Karpas-422 (cell line): ENCODE measurements around the gene OR2A25. TPM values are rescaled to one million over a fixed set of nuclear protein-coding genes. Genes with fewer than 3 reads are reported as not detected.

Experiments used
- DNase-seq: peaks from one replicate; pipeline ENCODE4 v3.0.0-alpha.2; 2015
- H2AFZ ChIP-seq: fragments of 200-600 bp; sonication (generic); 2 replicates; pipeline ENCODE4 v1.6.1; 2014; ENCODE audit warnings: antibody characterized with exemption, low read length, mixed read lengths
- H3K27ac ChIP-seq: fragments of 200-600 bp; sonication (generic); 2 replicates; pipeline ENCODE4 v1.5.1; 2014; ENCODE audit warnings: mild to moderate bottlenecking, low read length, moderate library complexity
- H3K27me3 ChIP-seq: fragments of 200-600 bp; sonication (generic); 2 replicates; pipeline ENCODE4 v1.6.1; 2014; ENCODE audit warnings: low read length, mixed read lengths
- H3K36me3 ChIP-seq: fragments of 200-600 bp; sonication (generic); 2 replicates; pipeline ENCODE4 v1.6.1; 2014; ENCODE audit warnings: low read length, mixed read lengths; ENCODE audit not compliant: insufficient read depth
- H3K4me1 ChIP-seq: fragments of 200-600 bp; sonication (generic); 2 replicates; pipeline ENCODE4 v1.6.1; 2014; ENCODE audit warnings: mild to moderate bottlenecking, low read length, mixed read lengths
- H3K4me2 ChIP-seq: fragments of 200-600 bp; sonication (generic); 2 replicates; pipeline ENCODE4 v1.6.1; 2014; ENCODE audit warnings: low read length, low read depth, mild to moderate bottlenecking; ENCODE audit not compliant: poor library complexity, severe bottlenecking
- H3K4me3 ChIP-seq: fragments of 200-600 bp; sonication (generic); 2 replicates; pipeline ENCODE4 v1.5.1; 2014; ENCODE audit warnings: mild to moderate bottlenecking, antibody characterized with exemption, low read length, mixed read lengths
- H3K79me2 ChIP-seq: fragments of 200-600 bp; sonication (generic); 2 replicates; pipeline ENCODE4 v1.6.1; 2014; ENCODE audit warnings: mild to moderate bottlenecking, low read length, mixed read lengths
- H3K9ac ChIP-seq: fragments of 200-600 bp; sonication (generic); 2 replicates; pipeline ENCODE4 v1.6.0; 2014; ENCODE audit warnings: low read length
- H3K9me2 ChIP-seq: fragments of 200-600 bp; sonication (generic), shearing (Covaris generic); replicated peaks from 2 replicates; pipeline ENCODE4 v1.6.0; 2014; ENCODE audit warnings: mild to moderate bottlenecking, low read length, moderate library complexity; ENCODE audit not compliant: insufficient read depth
- H3K9me3 ChIP-seq: fragments of 300-700, 200-600 bp; sonication (generic); 2 replicates; pipeline ENCODE4 v1.6.1; 2014; ENCODE audit warnings: low read length, mixed read lengths
- H4K20me1 ChIP-seq: fragments of 200-600 bp; sonication (generic); 2 replicates; pipeline ENCODE4 v1.6.1; 2014; ENCODE audit warnings: mild to moderate bottlenecking, antibody characterized with exemption, low read length, low read depth; ENCODE audit not compliant: insufficient read depth
- small RNA-seq: library from RNA; depleted of rRNA; stranded (forward); fragments of <200 nt; gene quantifications from one replicate; pipeline ENCODE3, GENCODE V24; 2014
- total RNA-seq: library from RNA; depleted of rRNA; stranded (reverse); fragments of >200 nt; shearing (Covaris generic); gene quantifications from 2 replicates; pipeline ENCODE4 v1.2.3, GENCODE V29; 2014; ENCODE audit warnings: low replicate concordance; rRNA removed

Gene OR2A25
- total RNA-seq, 1 experiment from 2014 or later = not detected

DNA sequence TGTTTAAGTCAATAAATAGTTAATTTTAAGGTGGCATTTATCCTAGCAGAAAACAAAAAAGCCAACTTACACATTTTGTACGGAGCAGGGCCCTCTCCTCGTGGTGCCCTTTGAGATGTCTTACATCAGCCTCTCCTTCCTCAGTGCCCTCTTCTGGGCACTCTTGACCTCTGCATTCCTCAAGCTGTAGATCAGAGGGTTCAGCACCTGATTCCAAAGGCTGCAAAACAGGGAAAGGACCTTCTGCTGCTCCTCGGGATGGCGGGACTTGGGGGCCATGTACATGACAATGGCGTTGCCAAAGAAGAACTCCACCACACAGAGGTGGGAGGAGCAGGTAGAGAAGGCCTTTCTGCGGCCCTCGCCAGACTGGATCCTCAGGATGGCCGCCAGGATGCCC lies 48.7 kb downstream of the OR2A25 start:
- Histone ChIP-seq H3K27ac (no peak overlapping the region), H3K9me2 (no peaks in the 10 kb centered on the region), H3K4me1 (no peaks in the 10 kb centered on the region), H2AFZ (no peak overlapping the region), H3K79me2 (no peaks in the 10 kb centered on the region), H3K27me3 (no peaks in the 10 kb centered on the region), H3K4me3 (no peak overlapping the region), H4K20me1 (no peaks in the 10 kb centered on the region), H3K4me2 (no peak overlapping the region), H3K9me3 (no peaks in the 10 kb centered on the region), H3K9ac (no peak overlapping the region), H3K36me3 (no peaks in the 10 kb centered on the region)
- no peak for DNase-seq

- Histone ChIP-seq H3K36me3 (no peaks in the 10 kb centered on the region), H3K9ac (no peak within 1 kb of the TSS), H3K4me3 (no peak within 1 kb of the TSS), H3K27ac (no peak within 1 kb of the TSS), H4K20me1 (no peaks in the 10 kb centered on the region), H3K27me3 (no peaks in the 10 kb centered on the region), H3K9me2 (no peaks in the 10 kb centered on the region), H2AFZ (no peak within 1 kb of the TSS), H3K4me2 (no peak within 1 kb of the TSS), H3K4me1 (no peaks in the 10 kb centered on the region), H3K9me3 (no peaks in the 10 kb centered on the region), H3K79me2 (no peaks in the 10 kb centered on the region)
- DNase-seq = no peak
These were observed 53.3 kb downstream of the OR2A25 start, which contains the start of gene OR2A14 for GRCh38 chr7:144122876-144123275. Gene OR2A14, plus strand, starts transcription at chr7:144123176. Its CDS starts 5,937 bp downstream, at chr7:144129113.

Small RNAs within 50 kb of the gene (small RNA-seq; reads per million reads assigned to genes)
- gene OR2A41P = not detected

Other genes with a start within 250 kb of the OR2A25 start
- 0.11 and 1.0 TPM in 2 replicates for gene TCAF1, start 167.6 kb upstream of the OR2A25 start, total RNA-seq
- gene OR2F2, start 134.6 kb upstream of the OR2A25 start, total RNA-seq = not detected in 2 replicates
- gene OR2F1, start 115.0 kb upstream of the OR2A25 start, total RNA-seq = not detected in 2 replicates
- not detected in 2 replicates for gene OR6B1, start 69.5 kb upstream of the OR2A25 start, total RNA-seq
- not detected in 2 replicates for gene OR2A5, start 20.9 kb upstream of the OR2A25 start, total RNA-seq
- not detected in 2 replicates for gene OR2A12, start 16.5 kb downstream of the OR2A25 start, total RNA-seq
- not detected in 2 replicates for gene OR2A2, start 39.8 kb downstream of the OR2A25 start, total RNA-seq
- not detected in 2 replicates for gene OR2A14, start 53.4 kb downstream of the OR2A25 start, total RNA-seq
- gene CTAGE4, start 113.7 kb downstream of the OR2A25 start, total RNA-seq = not detected in 2 replicates
- 0.30 and 0.36 TPM in 2 replicates for gene ARHGEF35, start 126.0 kb downstream of the OR2A25 start, total RNA-seq
- gene OR2A42, start 169.8 kb downstream of the OR2A25 start, total RNA-seq = not detected in 2 replicates
- not detected in 2 replicates for gene OR2A7, start 195.0 kb downstream of the OR2A25 start, total RNA-seq
- not detected in 2 replicates for gene CTAGE8, start 199.5 kb downstream of the OR2A25 start, total RNA-seq
- gene OR2A1, start 242.6 kb downstream of the OR2A25 start, total RNA-seq = not detected in 2 replicates